Hematopoietic multipotent progenitor cell treated with erythropoietin and hydrocortisone succinate and interleukin-3 and kit ligand, for 6 days (in vitro differentiated cells): ENCODE results near the gene CBX3.
A peak's percentile ranks its signal among the peaks of the same experiment; 100 is the strongest.
"Not testable (repeated sequence)": the region's sequence is repeated elsewhere in the genome, so short reads cannot be mapped to it uniquely, and the experiment has no call there.

ENCODE experiments used
- DNase-seq: peaks from one replicate; pipeline ENCODE4 v3.0.0-alpha.2; 2015

The CBX3 gene

GRCh38 chr7:26201247-26202018, at the start of gene CBX3:
TSS of gene CBX3 (plus strand) at chr7:26201745. CDS start at chr7:26202999, 1,254 bp downstream.
- DNase-seq, result peak; percentile 97

- DNase-seq, result peak; percentile 94
Measured at GRCh38 chr7:26151953-26152781, 49.4 kb upstream of the CBX3 start, which contains the start of gene NFE2L3. TSS of gene NFE2L3 (plus strand) at chr7:26152198. CDS start at chr7:26152499, 301 bp downstream.

- not testable (repeated sequence) for DNase-seq
Measured at GRCh38 chr7:26152782-26153240, 48.7 kb upstream of the CBX3 start.

- peak; percentile 41 for DNase-seq
Measured at GRCh38 chr7:26153241-26153822, 48.2 kb upstream of the CBX3 start.

GRCh38 chr7:26153823-26154783, 47.4 kb upstream of the CBX3 start:
- peak; percentile 56 for DNase-seq

GRCh38 chr7:26155531-26156375, 45.8 kb upstream of the CBX3 start:
- DNase-seq, result peak; percentile 42

GRCh38 chr7:26156451-26157420, 44.8 kb upstream of the CBX3 start:
- peak; percentile 47 for DNase-seq

- DNase-seq, result no peak
Measured at GRCh38 chr7:26157520-26158105, 43.9 kb upstream of the CBX3 start.

- no peak for DNase-seq
Measured at GRCh38 chr7:26159243-26159642, 42.3 kb upstream of the CBX3 start.

GRCh38 chr7:26160896-26161295, 40.6 kb upstream of the CBX3 start:
- no peak for DNase-seq

- no peak for DNase-seq
Measured at GRCh38 chr7:26162431-26162830, 39.1 kb upstream of the CBX3 start.

- DNase-seq, result not testable (repeated sequence)
Measured at GRCh38 chr7:26163804-26164203, 37.7 kb upstream of the CBX3 start.

- DNase-seq, result peak; percentile 35
Measured at GRCh38 chr7:26165950-26166683, 35.4 kb upstream of the CBX3 start.

- peak; percentile 28 for DNase-seq
Measured at GRCh38 chr7:26166684-26167266, 34.8 kb upstream of the CBX3 start.

- DNase-seq, result no peak
Measured at GRCh38 chr7:26167303-26167934, 34.1 kb upstream of the CBX3 start.

- DNase-seq, result no peak
Measured at GRCh38 chr7:26168458-26169023, 33.0 kb upstream of the CBX3 start.

GRCh38 chr7:26169271-26169670, 32.3 kb upstream of the CBX3 start:
- no peak for DNase-seq

GRCh38 chr7:26170663-26171062, 30.9 kb upstream of the CBX3 start:
- DNase-seq, result no peak
